Hepatocyte (in vitro differentiated cells): ENCODE measurements around the gene PIK3CG. TPM values are rescaled to one million over a fixed set of nuclear protein-coding genes. Genes with fewer than 3 reads are reported as not detected.

ENCODE experiments used
- DNase-seq: peaks from one replicate; pipeline ENCODE4 v3.0.0-alpha.2; 2016; ENCODE audit warnings: low spot score
- H2AFZ ChIP-seq: fragments of 200-600 bp; sonication (generic); 2 replicates; pipeline ENCODE4 v1.6.0; 2016; ENCODE audit warnings: antibody characterized with exemption, mild to moderate bottlenecking
- H3K27ac ChIP-seq: fragments of 200-600 bp; sonication (generic); 2 replicates; pipeline ENCODE4 v1.5.1; 2016; ENCODE audit warnings: mild to moderate bottlenecking
- H3K27me3 ChIP-seq: fragments of 200-600 bp; sonication (generic); 2 replicates; pipeline ENCODE4 v1.6.1; 2016
- H3K36me3 ChIP-seq: fragments of 200-600 bp; sonication (generic); replicated peaks from 2 replicates; pipeline ENCODE4 v1.5.1; 2016; ENCODE audit warnings: low read depth; ENCODE audit not compliant: insufficient read depth
- H3K4me1 ChIP-seq: fragments of 200-600 bp; sonication (generic); 2 replicates; pipeline ENCODE4 v1.5.1; 2016; ENCODE audit warnings: mild to moderate bottlenecking, moderate library complexity; ENCODE audit not compliant: insufficient read depth
- H3K4me2 ChIP-seq: fragments of 200-600 bp; sonication (generic); 2 replicates; pipeline ENCODE4 v1.6.0; 2016
- H3K4me3 ChIP-seq: fragments of 200-600 bp; sonication (generic); 2 replicates; pipeline ENCODE4 v1.5.1; 2016; ENCODE audit warnings: mild to moderate bottlenecking
- H3K79me2 ChIP-seq: fragments of 200-600 bp; sonication (generic); 2 replicates; pipeline ENCODE4 v1.6.0; 2017; ENCODE audit warnings: mild to moderate bottlenecking
- H3K9me2 ChIP-seq: fragments of 200-600 bp; sonication (generic); replicated peaks from 2 replicates; pipeline ENCODE4 v1.6.0; 2017; ENCODE audit warnings: mild to moderate bottlenecking; ENCODE audit not compliant: insufficient read depth
- H3K9me3 ChIP-seq: fragments of 200-600 bp; sonication (generic); 2 replicates; pipeline ENCODE4 v1.5.1; 2016; ENCODE audit warnings: low read depth, mild to moderate bottlenecking
- H4K20me1 ChIP-seq: fragments of 200-600 bp; sonication (generic); 2 replicates; pipeline ENCODE4 v1.6.0; 2016; ENCODE audit warnings: mild to moderate bottlenecking; ENCODE audit not compliant: insufficient read depth, poor library complexity, severe bottlenecking
- CTCF ChIP-seq: fragments of 200-600 bp; sonication (generic); IDR thresholded peaks from 2 replicates; pipeline ENCODE4 v1.5.1; 2016; ENCODE audit warnings: antibody characterized with exemption, mild to moderate bottlenecking; ENCODE audit not compliant: poor library complexity
- EZH2 ChIP-seq: fragments of 200-600 bp; sonication (generic); IDR thresholded peaks from 2 replicates; pipeline ENCODE4 v1.6.1; 2016; ENCODE audit warnings: antibody characterized with exemption, mild to moderate bottlenecking, borderline replicate concordance
- EZH2phosphoT487 ChIP-seq: fragments of 200-600 bp; sonication (generic); IDR thresholded peaks from one replicate; pipeline ENCODE4 v1.6.1; 2018; ENCODE audit warnings: antibody characterized with exemption, mild to moderate bottlenecking, low read depth, moderate library complexity; ENCODE audit not compliant: unreplicated experiment, severe bottlenecking
- WGBS: methylation state at CpG from one replicate; pipeline ENCODE4 v1.1.6; 2016; ENCODE audit warnings: low lambda C conversion rate; ENCODE audit errors: missing lambda C conversion rate; 5-methylcytosine and 5-hydroxymethylcytosine counted together
- polyA plus RNA-seq: library from polyadenylated mRNA; unstranded; fragments of >200 nt; fragmentation: Nextera tagmentation; extraction: Ambion mirVana; gene quantifications from 2 replicates; pipeline ENCODE4 v1.2.1, GENCODE V29; 2016
- total RNA-seq: library from RNA; depleted of rRNA; stranded (reverse); fragments of >200 nt; gene quantifications from 2 replicates; pipeline ENCODE4 v1.2.3, GENCODE V29; 2014

Gene PIK3CG
- total and polyA plus RNA-seq, 2 experiments from 2014 or later: 0.03 to 0.25 TPM

GRCh38 chr7:106839511-106839910 is 25.6 kb upstream of the PIK3CG start:
- Histone ChIP-seq H3K9me2 (no peaks in the 10 kb centered on the region), H3K9me3 (no peaks in the 10 kb centered on the region), H3K27ac (no peak overlapping the region), H3K4me3 (no peak overlapping the region), H3K27me3 (peaks cover 2% of the 10 kb centered on the region), H4K20me1 (no peaks in the 10 kb centered on the region), H3K79me2 (no peaks in the 10 kb centered on the region), H3K36me3 (no peaks in the 10 kb centered on the region), H3K4me1 (no peaks in the 10 kb centered on the region), H2AFZ (no peak overlapping the region), H3K4me2 (no peak overlapping the region)
- no peak for DNase-seq
- 94% methylated on average over 2 of the region's 2 CpGs for WGBS
- TF ChIP-seq CTCF (no peak), EZH2 (no peak), EZH2phosphoT487 (no peak)

GRCh38 chr7:106840342-106840741 is 24.7 kb upstream of the PIK3CG start:
- no peak for DNase-seq
- H3K9me2 ChIP-seq: no peaks in the 10 kb centered on the region
- H3K4me3 ChIP-seq: no peak overlapping the region
- no peaks in the 10 kb centered on the region for H3K4me1 ChIP-seq
- no peaks in the 10 kb centered on the region for H3K79me2 ChIP-seq
- no peaks in the 10 kb centered on the region for H4K20me1 ChIP-seq
- WGBS: 57% methylated on average over 1 of the region's 1 CpG
- no peak overlapping the region for H3K4me2 ChIP-seq
- no peaks in the 10 kb centered on the region for H3K9me3 ChIP-seq
- no peak for TF ChIP-seq CTCF
- H3K27me3 ChIP-seq: peaks cover 8% of the 10 kb centered on the region
- no peaks in the 10 kb centered on the region for H3K36me3 ChIP-seq
- no peak overlapping the region for H2AFZ ChIP-seq
- no peak overlapping the region for H3K27ac ChIP-seq

DNA sequence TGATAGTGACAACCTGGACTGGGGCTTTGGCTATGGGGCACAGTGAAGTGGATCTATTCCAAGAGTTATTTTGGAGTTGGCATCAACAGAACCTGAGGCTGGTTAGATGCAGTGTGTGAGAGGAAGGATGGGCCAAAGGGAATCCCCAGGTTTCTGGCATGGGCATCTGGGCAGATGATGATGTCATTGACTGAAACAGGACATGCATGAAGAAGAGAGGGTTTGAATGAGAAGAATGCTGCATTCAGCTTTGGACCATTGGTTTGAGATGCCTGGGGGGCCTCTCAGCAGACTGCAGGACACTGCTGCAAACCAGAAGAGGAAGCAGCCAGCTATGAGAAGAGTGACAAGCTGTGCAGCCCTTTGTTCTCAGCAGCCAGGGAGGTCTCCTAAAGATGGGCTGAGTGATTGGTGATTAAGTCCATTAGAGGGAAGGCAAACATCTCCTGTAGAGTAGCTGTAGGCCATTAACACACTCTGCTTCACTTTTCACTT is 23.1 kb upstream of the PIK3CG start:
- Histone ChIP-seq H3K79me2 (no peaks in the 10 kb centered on the region), H2AFZ (no peak overlapping the region), H3K27ac (no peak overlapping the region), H3K9me3 (no peaks in the 10 kb centered on the region), H3K36me3 (no peaks in the 10 kb centered on the region), H3K4me2 (no peak overlapping the region), H3K4me3 (no peak overlapping the region), H3K9me2 (no peaks in the 10 kb centered on the region), H3K4me1 (no peaks in the 10 kb centered on the region), H4K20me1 (no peaks in the 10 kb centered on the region), H3K27me3 (peaks cover 14% of the 10 kb centered on the region)
- no peak for TF ChIP-seq CTCF
- TF ChIP-seq EZH2: no peak
- TF ChIP-seq EZH2phosphoT487: no peak
- no peak for DNase-seq

DNA sequence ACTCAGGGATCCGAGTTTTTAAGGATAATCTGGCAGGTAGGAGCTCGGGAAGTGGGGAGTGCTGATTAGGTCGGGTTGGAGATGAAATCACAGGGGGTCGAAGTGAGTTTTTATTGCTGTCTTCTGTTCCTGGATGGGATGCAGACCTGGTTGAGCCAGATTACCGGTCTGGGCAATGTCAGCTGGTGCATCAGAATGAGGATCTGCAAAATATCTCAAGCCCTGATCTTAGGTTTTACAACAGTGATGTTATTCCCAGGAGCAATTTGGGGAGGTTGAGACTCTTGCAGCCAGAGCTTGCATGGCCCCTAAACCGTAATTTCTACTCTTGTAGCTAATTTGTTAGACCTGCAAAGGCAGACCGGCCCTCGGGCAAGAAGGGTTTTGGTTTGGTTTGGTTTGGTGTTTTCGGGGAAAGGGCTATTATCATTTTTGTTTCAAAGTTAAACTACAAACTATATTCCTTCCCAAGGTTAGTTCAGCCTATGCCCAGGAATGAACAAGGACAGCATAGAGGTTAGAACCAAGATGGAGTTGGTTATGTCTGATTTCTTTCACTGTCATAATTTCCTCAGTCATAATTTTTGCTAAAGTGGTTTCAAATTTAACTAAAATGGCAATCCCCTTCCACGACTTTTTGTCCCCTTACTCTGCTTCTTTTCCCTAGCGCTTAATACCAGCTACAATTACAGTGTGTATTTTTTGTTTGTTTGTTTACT is 20.6 kb upstream of the PIK3CG start:
- H3K4me3 ChIP-seq: no peak overlapping the region
- 40% methylated on average over 11 of the region's 11 CpGs for WGBS
- H3K27me3 ChIP-seq: peaks cover 16% of the 10 kb centered on the region
- H3K4me1 ChIP-seq: no peaks in the 10 kb centered on the region
- DNase-seq: no peak
- TF ChIP-seq EZH2: no peak
- TF ChIP-seq EZH2phosphoT487: no peak
- no peak for TF ChIP-seq CTCF
- no peak overlapping the region for H3K4me2 ChIP-seq
- H3K36me3 ChIP-seq: no peaks in the 10 kb centered on the region
- no peak overlapping the region for H2AFZ ChIP-seq
- no peaks in the 10 kb centered on the region for H4K20me1 ChIP-seq
- H3K9me2 ChIP-seq: no peaks in the 10 kb centered on the region
- no peaks in the 10 kb centered on the region for H3K79me2 ChIP-seq
- no peak overlapping the region for H3K27ac ChIP-seq
- H3K9me3 ChIP-seq: no peaks in the 10 kb centered on the region
